Measurements from ENCODE around the gene TMEM187. TPM values are rescaled to one million over a fixed set of nuclear protein-coding genes. Genes with fewer than 3 reads are reported as not detected.
A peak's percentile ranks its signal among the peaks of the same experiment; 100 is the strongest.

Gene TMEM187
- total and polyA plus RNA-seq, 4 donors = 2.0 to 9.0 (median 7.8) TPM

DNA sequence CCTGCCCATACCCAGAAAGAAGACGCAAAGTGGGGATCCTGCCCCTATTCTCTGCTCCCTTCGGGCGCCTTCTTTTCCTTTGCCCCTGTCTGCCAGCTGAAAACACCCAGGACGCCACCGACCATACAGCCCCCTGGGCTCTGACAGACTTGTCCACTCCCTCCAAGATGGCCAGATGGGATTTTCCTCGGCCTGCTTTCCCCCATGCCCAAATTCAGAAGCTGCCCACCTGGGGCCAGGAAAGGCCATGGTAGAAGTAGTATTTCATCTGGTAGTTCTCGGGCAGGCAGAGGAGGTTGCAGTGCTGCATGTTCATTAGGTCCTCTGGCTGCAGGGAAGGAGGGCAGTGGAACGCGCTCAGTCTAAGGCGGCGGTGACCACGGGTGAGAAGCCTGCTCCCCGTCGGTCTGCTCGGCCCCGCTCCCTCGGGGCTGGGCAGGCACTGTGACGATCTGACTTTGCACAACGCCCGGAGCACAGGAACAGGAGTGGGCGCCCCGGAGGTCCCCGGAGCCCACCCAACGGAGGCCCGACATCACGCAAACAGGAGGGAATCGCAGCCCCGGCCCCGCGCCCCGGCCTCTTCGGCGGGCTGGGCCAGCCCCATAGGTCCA is 38.3 kb upstream of the TMEM187 start:
- H3K27ac ChIP-seq (ENCODE audit: low read depth, low read length) = no peak overlapping the region
- 19% methylated on average over 32 of the region's 33 CpGs for WGBS (ENCODE audit: insufficient coverage)
- no peak for DNase-seq (ENCODE audit: low read depth in 4 of 6, low spot score in 6 of 6)

GRCh38 chrX:153934762-153935325 is 37.7 kb upstream of the TMEM187 start, which contains the start of gene NAA10:
Gene NAA10, minus strand, starts transcription at chrX:153935037. Its CDS starts 133 bp downstream, at chrX:153934904.
- Histone ChIP-seq H3K36me3 (ENCODE audit: control insufficient read depth, insufficient read depth, low read length) (peaks cover 32% of the 10 kb centered on the region), H3K27ac (ENCODE audit: low read depth, low read length) (no peak within 1 kb of the TSS), H3K4me1 (ENCODE audit: control insufficient read depth, insufficient read depth, low read length) (peaks cover 16% of the 10 kb centered on the region), H3K9me3 (ENCODE audit: control insufficient read depth, insufficient read depth, low read length) (no peaks in the 10 kb centered on the region), H3K4me3 (ENCODE audit: low read depth, low read length) (peak within 1 kb of the TSS; percentile 55), H3K27me3 (ENCODE audit: control insufficient read depth, insufficient read depth, low read length) (peaks cover 2% of the 10 kb centered on the region)
- WGBS (ENCODE audit: insufficient coverage) = 9% methylated on average over 78 of the region's 87 CpGs
- DNase-seq (ENCODE audit: low read depth in 4 of 6, low spot score in 6 of 6) = peak in 4 of 6 donors; percentile 33 to 89 (median 78)

More for the DNA sequence above, 38.3 kb upstream of the TMEM187 start:
- H3K27me3 ChIP-seq (ENCODE audit: control insufficient read depth, insufficient read depth, low read length) = peaks cover 2% of the 10 kb centered on the region
- peak overlapping the region; percentile 55 for H3K4me3 ChIP-seq (ENCODE audit: low read depth, low read length)
- H3K9me3 ChIP-seq (ENCODE audit: control insufficient read depth, insufficient read depth, low read length) = no peaks in the 10 kb centered on the region
- peaks cover 35% of the 10 kb centered on the region for H3K36me3 ChIP-seq (ENCODE audit: control insufficient read depth, insufficient read depth, low read length)
- peaks cover 22% of the 10 kb centered on the region for H3K4me1 ChIP-seq (ENCODE audit: control insufficient read depth, insufficient read depth, low read length)

GRCh38 chrX:153935326-153935851 is 37.2 kb upstream of the TMEM187 start:
- H3K36me3 ChIP-seq (ENCODE audit: control insufficient read depth, insufficient read depth, low read length) = peaks cover 28% of the 10 kb centered on the region
- H3K27me3 ChIP-seq (ENCODE audit: control insufficient read depth, insufficient read depth, low read length) = peaks cover 2% of the 10 kb centered on the region
- H3K27ac ChIP-seq (ENCODE audit: low read depth, low read length) = no peak overlapping the region
- H3K4me3 ChIP-seq (ENCODE audit: low read depth, low read length) = no peak overlapping the region
- no peak for DNase-seq (ENCODE audit: low read depth in 4 of 6, low spot score in 6 of 6)
- H3K4me1 ChIP-seq (ENCODE audit: control insufficient read depth, insufficient read depth, low read length) = peaks cover 14% of the 10 kb centered on the region
- no peaks in the 10 kb centered on the region for H3K9me3 ChIP-seq (ENCODE audit: control insufficient read depth, insufficient read depth, low read length)
- 35% methylated on average over 23 of the region's 32 CpGs for WGBS (ENCODE audit: insufficient coverage)

GRCh38 chrX:153937056-153937455 is 35.5 kb upstream of the TMEM187 start:
- H3K36me3 ChIP-seq (ENCODE audit: control insufficient read depth, insufficient read depth, low read length) = peaks cover 11% of the 10 kb centered on the region
- H3K4me1 ChIP-seq (ENCODE audit: control insufficient read depth, insufficient read depth, low read length) = peaks cover 14% of the 10 kb centered on the region
- DNase-seq (ENCODE audit: low read depth in 4 of 6, low spot score in 6 of 6) = no peak
- no peaks in the 10 kb centered on the region for H3K9me3 ChIP-seq (ENCODE audit: control insufficient read depth, insufficient read depth, low read length)
- peaks cover 2% of the 10 kb centered on the region for H3K27me3 ChIP-seq (ENCODE audit: control insufficient read depth, insufficient read depth, low read length)
- no CpG with 5 or more reads among the region's 3 CpGs for WGBS (ENCODE audit: insufficient coverage)
- H3K4me3 ChIP-seq (ENCODE audit: low read depth, low read length) = no peak overlapping the region
- no peak overlapping the region for H3K27ac ChIP-seq (ENCODE audit: low read depth, low read length)

GRCh38 chrX:153938226-153938786 is 34.2 kb upstream of the TMEM187 start:
- DNase-seq (ENCODE audit: low read depth in 4 of 6, low spot score in 6 of 6) = no peak
- H3K27me3 ChIP-seq (ENCODE audit: control insufficient read depth, insufficient read depth, low read length) = no peaks in the 10 kb centered on the region
- H3K9me3 ChIP-seq (ENCODE audit: control insufficient read depth, insufficient read depth, low read length) = no peaks in the 10 kb centered on the region
- 81% methylated on average over 8 of the region's 10 CpGs for WGBS (ENCODE audit: insufficient coverage)
- H3K27ac ChIP-seq (ENCODE audit: low read depth, low read length) = no peak overlapping the region
- peaks cover 9% of the 10 kb centered on the region for H3K36me3 ChIP-seq (ENCODE audit: control insufficient read depth, insufficient read depth, low read length)
- peaks cover 22% of the 10 kb centered on the region for H3K4me1 ChIP-seq (ENCODE audit: control insufficient read depth, insufficient read depth, low read length)
- H3K4me3 ChIP-seq (ENCODE audit: low read depth, low read length) = no peak overlapping the region

GRCh38 chrX:153939573-153939972 is 33.0 kb upstream of the TMEM187 start:
- DNase-seq (ENCODE audit: low read depth in 4 of 6, low spot score in 6 of 6) = no peak
- Histone ChIP-seq H3K4me1 (ENCODE audit: control insufficient read depth, insufficient read depth, low read length) (peaks cover 23% of the 10 kb centered on the region), H3K27ac (ENCODE audit: low read depth, low read length) (no peak overlapping the region), H3K36me3 (ENCODE audit: control insufficient read depth, insufficient read depth, low read length) (peaks cover 9% of the 10 kb centered on the region), H3K9me3 (ENCODE audit: control insufficient read depth, insufficient read depth, low read length) (no peaks in the 10 kb centered on the region), H3K27me3 (ENCODE audit: control insufficient read depth, insufficient read depth, low read length) (no peaks in the 10 kb centered on the region), H3K4me3 (ENCODE audit: low read depth, low read length) (no peak overlapping the region)
- WGBS (ENCODE audit: insufficient coverage) = 44% methylated on average over 7 of the region's 7 CpGs

- Histone ChIP-seq H3K4me1 (ENCODE audit: control insufficient read depth, insufficient read depth, low read length) (peaks cover 21% of the 10 kb centered on the region), H3K27ac (ENCODE audit: low read depth, low read length) (no peak overlapping the region), H3K9me3 (ENCODE audit: control insufficient read depth, insufficient read depth, low read length) (no peaks in the 10 kb centered on the region), H3K27me3 (ENCODE audit: control insufficient read depth, insufficient read depth, low read length) (no peaks in the 10 kb centered on the region), H3K36me3 (ENCODE audit: control insufficient read depth, insufficient read depth, low read length) (peaks cover 14% of the 10 kb centered on the region), H3K4me3 (ENCODE audit: low read depth, low read length) (no peak overlapping the region)
- DNase-seq (ENCODE audit: low read depth in 4 of 6, low spot score in 6 of 6) = no peak
- WGBS (ENCODE audit: insufficient coverage) = 42% methylated on average over 11 of the region's 23 CpGs
Observed at GRCh38 chrX:153941336-153942252, 31.0 kb upstream of the TMEM187 start.

GRCh38 chrX:153944140-153944799 is 28.3 kb upstream of the TMEM187 start, which contains the start of gene RENBP:
Gene RENBP, minus strand, starts transcription at chrX:153944643. Its CDS starts 33 bp downstream, at chrX:153944610.
- no peaks in the 10 kb centered on the region for H3K27me3 ChIP-seq (ENCODE audit: control insufficient read depth, insufficient read depth, low read length)
- peak within 1 kb of the TSS; percentile 36 for H3K4me3 ChIP-seq (ENCODE audit: low read depth, low read length)
- peaks cover 34% of the 10 kb centered on the region for H3K36me3 ChIP-seq (ENCODE audit: control insufficient read depth, insufficient read depth, low read length)
- no peaks in the 10 kb centered on the region for H3K9me3 ChIP-seq (ENCODE audit: control insufficient read depth, insufficient read depth, low read length)
- 41% methylated on average over 26 of the region's 31 CpGs for WGBS (ENCODE audit: insufficient coverage)
- peaks cover 37% of the 10 kb centered on the region for H3K4me1 ChIP-seq (ENCODE audit: control insufficient read depth, insufficient read depth, low read length)
- DNase-seq (ENCODE audit: low read depth in 4 of 6, low spot score in 6 of 6) = peak in 2 of 6 donors; percentile 43 to 54
- H3K27ac ChIP-seq (ENCODE audit: low read depth, low read length) = no peak within 1 kb of the TSS

DNA sequence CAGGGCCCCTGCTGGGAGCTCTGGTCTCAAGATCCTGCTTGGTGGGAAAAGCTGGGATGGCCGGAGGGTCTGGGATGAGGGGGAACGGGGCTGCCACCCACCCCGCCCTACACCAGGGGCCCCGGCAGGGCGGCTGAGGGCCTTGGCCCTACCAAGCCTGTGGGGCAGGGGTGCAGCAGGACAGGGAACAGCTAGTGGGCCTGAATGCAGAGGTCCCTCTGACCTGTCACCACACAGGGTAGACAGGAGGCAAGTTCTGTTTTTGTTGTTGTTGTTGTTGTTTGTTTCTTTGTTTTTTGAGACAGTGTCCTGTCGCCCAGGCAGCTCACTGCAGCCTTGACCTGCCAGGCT is 27.8 kb upstream of the TMEM187 start:
- Histone ChIP-seq H3K9me3 (ENCODE audit: control insufficient read depth, insufficient read depth, low read length) (no peaks in the 10 kb centered on the region), H3K36me3 (ENCODE audit: control insufficient read depth, insufficient read depth, low read length) (peaks cover 38% of the 10 kb centered on the region), H3K4me1 (ENCODE audit: control insufficient read depth, insufficient read depth, low read length) (peaks cover 42% of the 10 kb centered on the region), H3K4me3 (ENCODE audit: low read depth, low read length) (peak overlapping the region; percentile 36), H3K27ac (ENCODE audit: low read depth, low read length) (no peak overlapping the region), H3K27me3 (ENCODE audit: control insufficient read depth, insufficient read depth, low read length) (no peaks in the 10 kb centered on the region)
- 58% methylated on average over 5 of the region's 6 CpGs for WGBS (ENCODE audit: insufficient coverage)
- no peak for DNase-seq (ENCODE audit: low read depth in 4 of 6, low spot score in 6 of 6)
